ENCODE results near the gene KIF18A. TPM values are rescaled to one million over a fixed set of nuclear protein-coding genes. Genes with fewer than 3 reads are reported as not detected.

The KIF18A gene
- total and polyA plus RNA-seq, 9 of the 15 experiments (the other 6 are each of a cell fraction or from before 2014, with no cell fraction given) = 15.1 to 36.1 (median 24.3) TPM

- TF ChIP-seq ZBTB7A (IDR thresholded peaks at IDR 0.05; ENCODE audit: borderline replicate concordance, control insufficient read depth, low read depth, low read length) = no peak; the same call in 1 of the 2 replicates
- no peak for TF ChIP-seq GTF2A2 (tag; IDR thresholded peaks at IDR 0.05)
- no peak for TF ChIP-seq ZNF318 (IDR thresholded peaks at IDR 0.05; ENCODE audit: borderline replicate concordance in 1 of 2, low read depth in 1 of 2)
- TF ChIP-seq ZNF695 (CRISPR knock-in tag; IDR thresholded peaks at IDR 0.05) = no peak
- no peak; a peak in 1 of 4 replicates for TF ChIP-seq TEAD1 (CRISPR knock-in tag; IDR thresholded peaks at IDR 0.05)
- TF ChIP-seq GATA2 (CRISPR knock-in tag; IDR thresholded peaks at IDR 0.05) = no peak
- no peak for TF ChIP-seq KHSRP (IDR thresholded peaks at IDR 0.05)
- TF ChIP-seq THAP7 (CRISPR knock-in tag; IDR thresholded peaks at IDR 0.05) = no peak
- no peak for TF ChIP-seq ZNF146 (CRISPR knock-in tag; IDR thresholded peaks at IDR 0.05; ENCODE audit: unreplicated experiment)
- no peak for TF ChIP-seq ZNF764 (CRISPR knock-in tag; IDR thresholded peaks at IDR 0.05; ENCODE audit: low read depth)
- TF ChIP-seq GTF2B (IDR thresholded peaks at IDR 0.05; ENCODE audit: extremely low read depth, insufficient read length) = no peak
- TF ChIP-seq ETV5 (CRISPR knock-in tag; IDR thresholded peaks at IDR 0.05; ENCODE audit: low read depth) = no peak; the same call in 1 of the 2 replicates
- no peak for TF ChIP-seq HSF4 (CRISPR knock-in tag; IDR thresholded peaks at IDR 0.05; ENCODE audit: borderline replicate concordance)
- peak; percentile 53 for TF ChIP-seq NEUROD1 (IDR thresholded peaks at IDR 0.05; ENCODE audit: borderline replicate concordance, low read depth, low read length, partially characterized antibody)
- TF ChIP-seq FOXA1 (IDR thresholded peaks at IDR 0.05; ENCODE audit: borderline replicate concordance) = no peak
- TF ChIP-seq ELF4 (CRISPR knock-in tag; IDR thresholded peaks at IDR 0.05) = no peak
- TF ChIP-seq MCM3 (IDR thresholded peaks at IDR 0.05) = no peak
- TF ChIP-seq SRSF7 (optimal IDR thresholded peaks at IDR 0.05; ENCODE audit: low read depth, low read length) = no peak
- TF ChIP-seq GATAD2A (IDR thresholded peaks at IDR 0.05) = no peak
These were observed at the start of gene KIF18A, which contains the start of gene METTL15 (continued) for GRCh38 chr11:28107750-28108618.

Data from K562 (cell line).